LNCAP (cell line): ENCODE results near the gene PTGIS.

Experiments
- CTCF ChIP-seq: fragments of 450-650 bp; IDR thresholded peaks from 2 replicates; pipeline ENCODE4 v1.5.1; 2017; ENCODE audit warnings: mild to moderate bottlenecking

The PTGIS gene

DNA sequence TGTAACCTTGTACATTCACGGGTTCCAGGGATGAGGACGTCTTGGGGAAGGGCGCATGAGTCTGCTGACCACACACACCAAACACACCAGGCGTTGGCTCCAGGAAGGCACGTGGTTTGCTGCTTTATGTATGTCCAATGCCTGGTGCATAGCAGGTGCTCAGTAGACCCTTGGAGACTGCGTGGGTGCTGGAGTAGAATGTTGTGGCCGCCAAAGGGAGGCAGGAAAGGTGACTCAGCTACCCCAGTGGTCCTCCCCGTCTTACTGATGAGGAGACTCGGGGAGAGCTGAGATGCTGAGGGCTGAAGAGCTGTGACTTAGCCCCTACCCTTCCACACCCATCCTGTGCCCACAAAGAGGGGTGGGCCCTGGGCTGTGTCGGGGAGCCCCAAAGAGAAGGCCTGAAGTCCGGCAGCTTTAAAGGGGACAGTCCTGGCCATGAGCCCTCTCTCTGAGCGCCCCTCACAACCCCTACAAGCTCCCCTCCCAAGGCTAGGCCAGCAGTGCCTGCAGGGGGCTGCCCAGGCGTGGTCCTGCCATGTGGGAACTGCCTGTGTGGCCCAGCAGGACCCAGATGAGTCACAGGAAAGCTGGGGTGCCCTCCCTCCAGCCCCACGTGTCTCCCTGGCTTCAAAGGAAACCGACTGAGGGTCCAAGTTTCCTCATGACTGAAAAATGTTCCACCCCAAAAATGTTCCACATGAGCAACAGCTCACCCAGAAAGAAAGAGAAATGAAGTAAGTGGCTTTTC lies 28.0 kb upstream of the PTGIS start:
- TF ChIP-seq CTCF, result no peak

DNA sequence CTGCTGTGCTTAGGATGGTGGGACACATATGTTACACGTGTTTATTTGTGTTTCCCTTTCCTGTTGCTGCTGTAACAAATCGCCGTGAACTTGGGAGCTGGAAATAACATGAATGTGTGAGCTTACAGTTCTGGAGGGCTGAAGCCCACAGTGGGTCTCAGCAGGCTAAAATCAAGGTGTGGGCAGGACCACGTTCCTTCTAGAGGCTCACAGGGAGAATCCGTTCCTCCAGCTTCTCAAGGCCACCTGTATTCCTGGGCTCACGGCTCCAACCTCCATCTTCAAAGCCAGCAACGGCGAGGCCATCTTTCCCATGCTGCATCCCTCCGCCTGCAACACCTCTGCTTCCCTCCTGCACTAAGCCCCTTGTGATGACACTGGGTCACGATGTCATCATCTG lies 27.4 kb upstream of the PTGIS start:
- no peak for TF ChIP-seq CTCF

- TF ChIP-seq CTCF, result no peak
Observed at GRCh38 chr20:49594931-49595315, 27.0 kb upstream of the PTGIS start.

DNA sequence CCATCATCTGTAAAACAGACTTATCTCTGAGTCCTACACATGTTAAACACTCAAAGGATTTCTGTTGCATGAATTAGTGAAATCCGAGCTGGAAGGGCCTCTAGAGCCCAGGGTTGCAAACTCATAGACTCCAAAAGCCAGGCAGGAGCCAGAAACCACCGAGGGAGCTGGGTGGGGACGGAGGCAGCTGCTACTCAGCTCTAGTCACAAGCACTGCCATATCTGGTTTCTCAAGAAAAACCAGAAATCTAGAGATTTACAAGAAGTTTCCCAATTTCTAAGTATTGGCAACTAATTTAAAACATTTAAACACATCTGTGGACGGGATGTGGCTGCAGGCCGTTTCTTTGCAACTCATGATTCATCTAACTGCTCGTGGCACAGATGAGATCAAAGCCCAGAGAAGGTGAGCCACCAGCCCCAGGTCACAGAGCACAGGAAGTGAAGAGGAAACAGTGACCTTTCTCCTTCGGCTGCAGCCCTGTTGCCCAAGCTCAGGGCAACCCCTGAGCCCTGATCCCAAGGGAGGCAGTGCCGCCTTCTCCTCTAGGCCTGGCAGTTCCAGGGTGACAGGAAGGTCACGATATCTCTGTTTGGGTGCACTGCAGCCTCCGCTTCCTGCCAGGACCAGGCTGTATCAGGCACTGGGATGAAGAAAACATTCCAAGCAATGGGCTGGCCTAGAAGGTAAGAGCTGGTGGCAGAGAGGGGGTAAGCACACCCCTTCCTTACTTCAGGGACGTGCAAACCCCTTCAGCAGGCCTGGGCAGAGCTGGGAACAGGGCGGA lies 26.4 kb upstream of the PTGIS start:
- no peak for TF ChIP-seq CTCF

GRCh38 chr20:49593466-49594142 lies 25.7 kb upstream of the PTGIS start:
- TF ChIP-seq CTCF, result no peak

DNA sequence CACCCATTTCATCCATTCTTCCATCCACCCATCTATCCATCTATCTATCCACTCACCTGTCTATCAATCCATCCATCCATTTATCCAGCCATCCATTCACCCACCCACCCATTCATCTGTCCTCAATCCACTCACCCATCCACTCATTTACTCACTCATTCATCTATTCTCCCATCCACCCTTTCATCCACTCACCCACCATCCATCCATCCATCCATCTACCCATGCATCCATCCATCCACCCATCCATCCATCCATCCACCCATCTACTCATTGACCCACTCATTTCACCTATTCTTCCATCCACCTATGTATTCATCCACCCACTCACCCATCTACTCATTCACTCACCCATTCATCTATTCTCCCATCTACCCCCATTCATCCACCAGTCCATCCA lies 24.2 kb upstream of the PTGIS start:
- TF ChIP-seq CTCF, result no peak

DNA sequence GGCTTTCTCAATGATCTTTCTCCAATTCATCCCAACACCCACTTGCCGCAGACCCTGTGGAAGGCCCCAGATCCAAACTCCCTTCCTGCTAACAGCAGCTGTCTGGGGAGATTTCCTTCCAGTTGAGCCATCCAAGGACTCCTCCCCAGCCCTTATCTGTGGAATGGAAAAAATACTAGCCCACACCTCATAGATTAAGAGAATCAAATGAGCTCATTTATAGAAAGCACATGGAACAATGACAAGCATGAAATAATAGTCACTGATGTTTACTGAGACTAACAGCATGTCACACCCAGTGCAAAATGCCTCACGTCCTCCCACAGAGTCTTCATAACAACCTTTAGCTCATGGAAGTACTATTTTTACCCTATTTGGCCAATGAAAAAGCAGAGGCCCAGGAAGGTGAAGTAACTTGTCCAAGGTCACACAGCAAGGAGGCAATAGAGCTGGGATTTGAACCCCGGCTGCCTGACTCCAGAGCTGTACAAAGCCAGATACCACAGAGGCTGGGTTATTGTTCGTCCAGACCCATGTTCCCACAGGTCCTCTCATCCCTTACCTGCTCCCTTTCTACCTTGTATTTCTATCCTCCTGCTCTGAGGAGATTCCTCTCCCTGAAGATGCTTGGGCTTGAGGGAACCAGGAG lies 23.4 kb upstream of the PTGIS start:
- TF ChIP-seq CTCF, result no peak
